HepG2 (cell line): Measurements from ENCODE around the gene ARHGAP19. TPM values are rescaled to one million over a fixed set of nuclear protein-coding genes. Genes with fewer than 3 reads are reported as not detected.

ENCODE experiments used
- ARID3A ChIP-seq: IDR thresholded peaks from 2 replicates; pipeline ENCODE4 v1.6.1; 2012; ENCODE audit warnings: low read depth, low read length, improper control_type of control experiment
- ARID5B ChIP-seq: IDR thresholded peaks from 2 replicates; pipeline ENCODE4 v1.4.0; 2020; ENCODE audit warnings: mild to moderate bottlenecking, missing genetic modification reagents
- CREB1 ChIP-seq, 2 experiments: fragments of 450-650 bp in 1 of 2; IDR thresholded peaks; 2 replicates each; pipeline ENCODE4 v1.6.1; 2016 to 2017; ENCODE audit warnings: control low read depth in 1 of 2, mild to moderate bottlenecking in 1 of 2, missing compliant biosample characterization in 1 of 2, missing genetic modification characterization in 1 of 2
- CTCF ChIP-seq: sonication (generic); formaldehyde crosslinking; IDR thresholded peaks from 2 replicates; pipeline ENCODE4 v1.5.0; 2020; ENCODE audit warnings: mild to moderate bottlenecking, missing genetic modification reagents, moderate library complexity
- HMGXB4 ChIP-seq, 2 experiments: sonication (generic) in 1 of 2; formaldehyde crosslinking in 1 of 2; IDR thresholded peaks; 2 replicates each; pipeline versions ENCODE4 v1.4.0 to v1.6.1; 2018 to 2020; ENCODE audit warnings: missing genetic modification reagents in 2 of 2, borderline replicate concordance in 1 of 2, low read depth in 1 of 2, mild to moderate bottlenecking in 1 of 2, missing biosample characterization in 1 of 2
- KAT8 ChIP-seq: IDR thresholded peaks from 2 replicates; pipeline ENCODE4 v1.6.1; 2016; ENCODE audit warnings: missing genetic modification reagents, missing compliant biosample characterization
- RAD21 ChIP-seq: fragments of 450-650 bp; formaldehyde crosslinking; IDR thresholded peaks from 2 replicates; pipeline ENCODE4 v1.5.0; 2020; ENCODE audit warnings: mild to moderate bottlenecking
- SIX1 ChIP-seq: sonication (generic); formaldehyde crosslinking; IDR thresholded peaks from 2 replicates; pipeline ENCODE4 v1.4.0; 2020; ENCODE audit warnings: missing genetic modification reagents, borderline replicate concordance
- SMAD3 ChIP-seq: sonication (generic); formaldehyde crosslinking; IDR thresholded peaks from 2 replicates; pipeline ENCODE4 v1.4.0; 2020; ENCODE audit warnings: missing genetic modification reagents
- SMC3 ChIP-seq: IDR thresholded peaks from 2 replicates; pipeline ENCODE4 v1.6.1; 2011; ENCODE audit warnings: low read length, improper control_type of control experiment
- ZBTB26 ChIP-seq: IDR thresholded peaks from 2 replicates; pipeline ENCODE4 v1.6.1; 2016; ENCODE audit warnings: missing compliant biosample characterization, missing genetic modification reagents, borderline replicate concordance
- polyA plus RNA-seq, 8 experiments: library from polyadenylated mRNA; depleted of rRNA in 3 of 8; stranded (reverse) in 7 of 8; unstranded in 1 of 8; fragments of >200 nt; fragmentation: Illumina TruSeq in 4 of 8; extraction: Trizol in 4 of 8; gene quantifications; 2 replicates each; pipeline versions ENCODE4 v1.2.1 to v1.2.3, GENCODE V29; 2011 to 2016; ENCODE audit warnings: low read depth in 4 of 8, missing spikeins in 1 of 8, mixed read lengths in 1 of 8; ENCODE audit not compliant: insufficient read depth in 1 of 8
- total RNA-seq, 5 experiments: library from RNA; depleted of rRNA; stranded (reverse); fragments of >200 nt; fragmentation: Illumina TruSeq; extraction: Trizol; gene quantifications; 2 replicates each; pipeline ENCODE4 v1.2.3, GENCODE V29; 2016; ENCODE audit warnings: low read depth in 1 of 5

The ARHGAP19 gene
- total and polyA plus RNA-seq, 2 of the 13 experiments (the other 11 are each of a cell fraction or from before 2014, with no cell fraction given) = 7.6 to 10.0 TPM

GRCh38 chr10:97278491-97278989 lies 13.9 kb downstream of the ARHGAP19 start (continued):
- TF ChIP-seq ARID5B (CRISPR knock-in tag) = 0 out of 2 replicates have a peak, but pooled peaks have one; percentile 11
- TF ChIP-seq RAD21 = peak; percentile 35; the same call in 1 of the 2 replicates
- peak; percentile 62 for TF ChIP-seq ARID3A
- no peak for TF ChIP-seq CREB1 (IDR thresholded peaks at IDR 0.05)
- TF ChIP-seq CREB1 (CRISPR knock-in tag; IDR thresholded peaks at IDR 0.05) = 0 out of 2 replicates have a peak, but pooled peaks have one; percentile 27
- peak; percentile 79 for TF ChIP-seq SMC3
- TF ChIP-seq HMGXB4 (CRISPR knock-in tag; IDR thresholded peaks at IDR 0.05; ENCODE audit: borderline replicate concordance in 1 of 2, low read depth in 1 of 2) = 0 out of 4 replicates have a peak, but pooled peaks of 1 of the 2 experiments have one; percentile 24
- TF ChIP-seq ZBTB26 = no peak
- peak; percentile 97 for TF ChIP-seq SIX1 (CRISPR knock-in tag)
- 0 out of 2 replicates have a peak, but pooled peaks have one; percentile 25 for TF ChIP-seq SMAD3 (CRISPR knock-in tag)
- TF ChIP-seq CTCF (CRISPR knock-in tag) = peak; percentile 65
- peak; percentile 17 for TF ChIP-seq KAT8 (CRISPR knock-in tag)
